Tibial nerve (tissue), 3 donors: ENCODE measurements around the gene ADCY2.

Experiments
- POLR2A ChIP-seq, 2 donors: fragments of 450-650 bp; IDR thresholded peaks; one replicate each; pipeline ENCODE4 v1.6.1; 2017; ENCODE audit warnings: antibody characterized with exemption in 2 of 2, mild to moderate bottlenecking in 2 of 2, moderate library complexity in 2 of 2
- TF ChIP-seq, protein P1 (sequence below), 5 experiments: fragments of 200-600 bp in 3 of 5; fragments of 450-650 bp in 2 of 5; sonication (generic) in 3 of 5; IDR thresholded peaks; one replicate each; pipeline ENCODE4 v1.5.1; 2016 to 2019; ENCODE audit warnings: antibody characterized with exemption in 5 of 5, mild to moderate bottlenecking in 3 of 5, moderate library complexity in 2 of 5

DNA sequence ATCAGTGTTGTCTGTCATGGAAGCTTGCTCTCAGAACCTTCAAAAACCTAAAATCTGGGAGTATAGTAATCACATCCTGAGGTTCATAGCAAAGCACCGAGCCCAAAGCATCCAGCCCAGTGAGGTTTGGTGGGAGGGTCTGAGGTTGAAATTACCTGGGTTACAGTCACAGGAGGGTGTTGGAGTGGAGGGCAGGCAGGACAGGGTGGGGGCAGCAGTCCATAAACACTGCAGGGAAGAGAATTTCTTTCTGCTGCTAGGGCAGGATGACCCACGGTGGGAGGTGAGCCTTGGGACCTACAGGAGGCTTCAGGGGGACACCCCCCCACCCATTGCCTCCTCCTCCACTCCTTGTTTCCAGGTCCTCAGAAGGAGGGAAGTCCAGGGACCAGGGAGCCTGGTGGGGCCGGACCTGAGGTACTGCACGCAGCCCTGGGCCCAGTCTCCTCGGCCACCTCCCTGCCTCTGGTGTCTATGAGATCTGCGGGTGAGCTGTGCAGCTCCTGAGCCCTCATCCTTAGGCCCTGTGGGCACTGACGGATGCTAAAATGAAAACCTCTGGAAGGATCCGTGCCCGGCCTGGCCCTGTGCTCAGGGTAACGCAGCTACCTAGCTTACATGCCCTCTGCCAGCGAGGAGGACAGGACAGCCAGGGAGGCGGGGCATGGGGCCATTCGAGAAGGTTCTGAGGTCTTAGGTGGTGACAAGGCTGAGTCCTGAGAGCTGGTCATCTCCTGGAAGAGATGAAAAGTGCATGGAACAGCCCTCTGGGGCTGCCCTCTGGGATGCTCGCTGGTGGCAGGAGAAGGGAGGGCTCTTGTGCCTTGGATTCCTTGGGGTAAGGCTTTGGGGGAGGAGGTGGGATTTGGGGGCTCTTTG is 1.8 kb upstream of the ADCY2 start:
- TF ChIP-seq, protein P1, sequence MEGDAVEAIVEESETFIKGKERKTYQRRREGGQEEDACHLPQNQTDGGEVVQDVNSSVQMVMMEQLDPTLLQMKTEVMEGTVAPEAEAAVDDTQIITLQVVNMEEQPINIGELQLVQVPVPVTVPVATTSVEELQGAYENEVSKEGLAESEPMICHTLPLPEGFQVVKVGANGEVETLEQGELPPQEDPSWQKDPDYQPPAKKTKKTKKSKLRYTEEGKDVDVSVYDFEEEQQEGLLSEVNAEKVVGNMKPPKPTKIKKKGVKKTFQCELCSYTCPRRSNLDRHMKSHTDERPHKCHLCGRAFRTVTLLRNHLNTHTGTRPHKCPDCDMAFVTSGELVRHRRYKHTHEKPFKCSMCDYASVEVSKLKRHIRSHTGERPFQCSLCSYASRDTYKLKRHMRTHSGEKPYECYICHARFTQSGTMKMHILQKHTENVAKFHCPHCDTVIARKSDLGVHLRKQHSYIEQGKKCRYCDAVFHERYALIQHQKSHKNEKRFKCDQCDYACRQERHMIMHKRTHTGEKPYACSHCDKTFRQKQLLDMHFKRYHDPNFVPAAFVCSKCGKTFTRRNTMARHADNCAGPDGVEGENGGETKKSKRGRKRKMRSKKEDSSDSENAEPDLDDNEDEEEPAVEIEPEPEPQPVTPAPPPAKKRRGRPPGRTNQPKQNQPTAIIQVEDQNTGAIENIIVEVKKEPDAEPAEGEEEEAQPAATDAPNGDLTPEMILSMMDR (IDR thresholded peaks at IDR 0.05), result no peak
- no peak for TF ChIP-seq POLR2A (IDR thresholded peaks at IDR 0.05)
